HG03139 (cell line): ENCODE data around the gene HES3.
"Not testable (repeated sequence)": the region's sequence is repeated elsewhere in the genome, so short reads cannot be mapped to it uniquely, and the experiment has no call there.

Experiments used
- ATAC-seq: cut with Tn5 transposase; IDR thresholded peaks from one replicate; pipeline ENCODE4 v1.9.1; 2021; ENCODE audit not compliant: unreplicated experiment

HES3 gene

DNA sequence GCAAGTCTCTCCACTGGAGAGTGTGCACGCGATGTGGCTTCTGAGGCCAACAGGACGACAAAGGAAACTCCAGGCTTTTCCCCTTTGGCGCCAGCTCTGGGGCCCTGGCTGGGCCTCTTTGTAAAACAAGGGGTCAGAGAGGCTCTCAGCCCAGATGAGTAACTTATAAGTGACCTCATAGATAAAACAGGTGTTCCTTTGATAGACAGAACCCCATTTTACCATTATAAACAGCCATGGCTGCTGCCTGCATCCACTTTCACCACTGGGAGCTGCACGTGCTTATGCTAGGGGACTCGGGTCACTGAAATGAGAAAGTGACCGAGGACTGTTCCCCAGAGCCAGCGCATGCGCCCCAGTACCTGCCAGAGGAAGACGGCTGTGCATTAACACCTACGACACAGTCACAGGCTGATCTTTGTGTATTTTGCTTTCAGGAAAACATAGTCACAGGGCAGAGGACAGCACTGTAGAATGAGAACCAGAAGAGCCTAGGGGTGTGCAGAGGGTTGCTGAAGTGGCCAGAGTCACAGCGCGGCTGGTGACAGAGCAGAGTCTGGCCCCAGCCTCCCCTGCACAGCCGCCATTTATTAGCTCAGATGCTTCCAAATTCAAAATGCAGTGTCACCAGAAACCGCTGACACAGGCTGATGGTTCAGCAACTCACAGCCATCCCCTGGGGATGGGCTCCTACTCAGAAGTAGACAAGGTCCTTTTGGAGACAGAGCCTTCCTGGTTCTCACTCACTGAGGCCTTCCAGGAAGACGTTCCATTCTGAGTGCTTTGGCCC lies 25.4 kb upstream of the HES3 start:
- no peak for ATAC-seq

DNA sequence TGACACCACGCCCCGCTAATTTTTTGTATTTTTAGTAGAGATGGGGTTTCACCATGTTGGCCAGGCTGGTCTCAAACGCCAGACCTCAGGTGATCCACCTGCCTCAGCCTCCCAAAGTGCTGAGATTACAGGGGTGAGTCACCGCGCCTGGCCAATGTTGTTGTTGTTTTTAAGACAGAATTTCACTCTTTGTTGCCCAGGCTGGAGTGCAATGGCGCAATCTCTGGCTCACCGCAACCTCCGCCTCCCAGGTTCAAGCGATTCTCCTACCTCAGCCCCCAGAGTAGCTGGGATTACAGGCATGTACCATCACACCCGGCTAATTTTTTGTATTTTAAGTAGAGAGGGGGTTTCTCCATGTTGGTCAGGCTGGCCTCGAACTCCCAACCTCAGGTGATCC lies 24.3 kb upstream of the HES3 start:
- ATAC-seq: not testable (repeated sequence)

GRCh38 chr1:6220236-6220635 lies 23.7 kb upstream of the HES3 start:
- ATAC-seq: no peak

GRCh38 chr1:6221210-6221784 lies 22.7 kb upstream of the HES3 start:
- ATAC-seq: no peak

GRCh38 chr1:6222636-6223035 lies 21.3 kb upstream of the HES3 start:
- no peak for ATAC-seq

DNA sequence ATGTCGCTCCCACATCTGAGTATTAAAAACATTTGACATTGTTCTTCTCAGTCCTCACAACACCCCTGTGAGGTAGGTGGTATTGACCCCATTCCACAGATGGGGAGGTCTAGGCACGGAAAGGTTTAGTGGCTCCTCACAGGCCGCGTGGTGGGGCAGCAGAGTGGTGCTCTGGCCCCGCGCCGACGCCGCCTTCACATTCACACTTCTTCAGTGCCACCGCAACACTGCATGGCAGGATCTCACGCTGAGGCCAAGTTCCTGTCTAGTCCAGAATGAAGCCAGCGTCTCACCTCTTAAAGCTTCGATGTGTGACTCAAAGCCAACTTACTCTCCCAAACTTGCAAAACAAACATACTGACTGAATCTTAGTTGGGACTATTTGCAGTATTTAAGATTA lies 20.4 kb upstream of the HES3 start:
- no peak for ATAC-seq

- no peak for ATAC-seq
These were observed 19.3 kb upstream of the HES3 start for GRCh38 chr1:6224718-6225117.

GRCh38 chr1:6225651-6226050 lies 18.3 kb upstream of the HES3 start:
- ATAC-seq: no peak

DNA sequence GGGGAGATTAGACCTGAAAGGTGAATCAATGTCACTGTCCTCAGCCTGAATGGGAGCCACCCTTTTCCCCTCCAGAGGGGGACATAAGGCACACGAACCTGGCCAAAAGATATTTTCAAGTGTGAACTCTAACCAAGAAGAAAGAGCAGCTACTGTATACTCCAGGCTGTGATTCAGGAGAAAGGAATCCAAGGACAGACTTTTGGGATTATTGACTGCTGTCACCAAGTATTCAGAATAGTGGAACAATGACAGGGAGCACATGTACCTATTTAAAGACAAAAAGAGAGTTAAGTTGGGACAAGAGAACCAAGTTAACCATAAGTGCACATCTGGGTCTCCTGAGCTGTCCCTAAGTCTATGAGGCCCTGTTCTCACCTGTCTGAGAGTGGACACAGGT lies 10.6 kb upstream of the HES3 start:
- ATAC-seq: no peak

DNA sequence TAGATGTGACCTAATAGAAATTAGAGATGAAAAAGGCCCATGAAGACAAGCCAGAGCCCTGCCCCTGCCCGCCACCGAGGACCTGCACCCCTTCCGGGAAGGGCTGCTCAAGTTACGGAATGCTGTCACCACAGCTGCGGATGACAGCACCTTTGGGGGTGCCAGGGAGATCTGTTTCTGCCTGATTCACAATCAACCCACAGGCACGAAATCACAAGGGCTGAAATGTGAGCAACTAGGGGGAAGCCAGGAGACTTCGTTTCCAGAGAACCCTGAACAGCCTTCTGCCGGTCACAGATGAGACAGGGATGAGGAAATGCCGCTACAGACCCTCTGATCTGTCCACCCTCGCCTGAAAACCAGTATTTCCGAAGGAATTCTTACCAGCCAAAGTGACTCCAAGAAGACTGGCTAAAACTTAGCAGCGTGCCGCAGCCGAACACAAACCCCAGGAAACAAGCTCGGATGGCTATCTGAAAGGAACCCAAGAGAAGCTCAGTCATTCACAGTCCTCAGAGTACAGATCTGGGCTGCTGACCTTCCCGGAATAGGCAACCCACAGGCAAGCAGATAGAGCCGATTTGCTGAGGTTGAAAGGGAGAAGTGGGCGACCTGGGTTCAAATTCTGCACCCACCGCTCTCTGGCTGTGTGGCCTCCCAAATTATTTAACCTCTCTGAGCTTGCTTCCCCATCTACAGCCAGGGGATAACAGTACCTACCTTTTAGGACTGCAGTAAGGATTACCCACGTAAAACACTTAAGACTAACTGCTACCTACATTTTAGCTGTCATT lies 9.3 kb upstream of the HES3 start:
- no peak for ATAC-seq

DNA sequence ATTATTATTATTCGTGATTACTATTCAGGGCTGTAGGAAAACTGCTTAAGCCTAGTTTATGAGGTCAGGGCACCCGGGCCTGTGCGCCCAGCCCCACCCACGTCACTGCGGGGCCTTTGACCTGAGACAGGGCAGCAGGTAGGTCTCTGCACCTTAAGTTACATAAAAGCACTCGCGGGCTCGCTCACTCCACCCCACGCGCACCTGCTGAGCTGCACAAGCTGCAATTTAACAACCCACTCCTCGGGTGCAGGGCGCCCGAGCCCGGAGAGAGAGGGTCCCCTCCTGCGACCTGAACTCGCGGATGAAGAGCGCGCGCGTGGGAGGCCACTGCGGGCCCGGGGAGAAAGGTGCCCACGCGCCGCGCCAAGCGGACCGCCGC lies 8.7 kb upstream of the HES3 start:
- ATAC-seq: peak; percentile 8

DNA sequence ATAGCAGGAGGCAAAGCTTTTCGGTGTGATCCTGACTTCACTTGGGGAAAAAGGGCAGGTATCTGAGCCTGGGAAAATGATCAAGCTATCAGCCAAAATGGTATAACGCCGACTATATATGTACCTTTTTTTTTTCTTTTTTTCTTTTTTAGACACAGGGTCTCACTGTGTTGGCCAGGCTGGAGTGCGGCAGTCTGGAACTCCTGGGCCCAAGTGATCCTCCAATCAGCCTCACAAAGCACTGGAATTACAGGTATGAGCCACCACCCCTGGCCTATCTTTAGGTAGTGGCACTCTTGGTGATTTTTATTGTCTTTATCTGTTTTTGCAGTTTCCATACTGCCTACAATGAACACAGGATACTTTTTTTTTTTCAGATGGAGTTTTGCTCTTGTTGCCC lies 6.9 kb upstream of the HES3 start:
- ATAC-seq: no peak

DNA sequence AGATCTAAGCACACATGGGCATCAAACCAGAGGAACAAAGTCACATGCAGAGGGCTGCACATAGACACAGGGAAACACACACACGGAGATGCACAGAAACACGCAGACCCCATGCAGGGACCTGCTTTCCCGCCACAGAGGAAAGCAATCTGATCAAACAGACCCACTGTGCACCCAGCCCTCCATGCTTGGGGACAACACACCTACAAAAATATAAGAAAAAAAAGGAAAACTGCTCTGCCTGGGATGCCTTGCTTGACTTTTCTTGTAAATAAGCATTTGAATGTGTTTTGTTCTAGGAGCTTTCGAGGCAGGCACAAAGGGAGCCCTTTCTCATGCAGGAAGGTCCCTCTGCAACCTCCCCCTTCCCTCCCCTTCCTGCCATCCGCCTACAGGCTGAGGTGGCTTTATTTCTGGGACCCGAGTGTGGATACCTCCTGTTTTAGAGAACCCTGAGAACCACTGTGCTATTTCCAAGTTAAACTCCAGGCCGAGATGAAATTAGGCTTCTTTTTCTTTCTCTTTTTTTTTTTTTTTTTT lies 4.7 kb upstream of the HES3 start:
- no peak for ATAC-seq

- ATAC-seq: no peak
These were observed 3.8 kb upstream of the HES3 start for GRCh38 chr1:6239950-6240768.

GRCh38 chr1:6241107-6241886 lies 2.7 kb upstream of the HES3 start:
- no peak for ATAC-seq

DNA sequence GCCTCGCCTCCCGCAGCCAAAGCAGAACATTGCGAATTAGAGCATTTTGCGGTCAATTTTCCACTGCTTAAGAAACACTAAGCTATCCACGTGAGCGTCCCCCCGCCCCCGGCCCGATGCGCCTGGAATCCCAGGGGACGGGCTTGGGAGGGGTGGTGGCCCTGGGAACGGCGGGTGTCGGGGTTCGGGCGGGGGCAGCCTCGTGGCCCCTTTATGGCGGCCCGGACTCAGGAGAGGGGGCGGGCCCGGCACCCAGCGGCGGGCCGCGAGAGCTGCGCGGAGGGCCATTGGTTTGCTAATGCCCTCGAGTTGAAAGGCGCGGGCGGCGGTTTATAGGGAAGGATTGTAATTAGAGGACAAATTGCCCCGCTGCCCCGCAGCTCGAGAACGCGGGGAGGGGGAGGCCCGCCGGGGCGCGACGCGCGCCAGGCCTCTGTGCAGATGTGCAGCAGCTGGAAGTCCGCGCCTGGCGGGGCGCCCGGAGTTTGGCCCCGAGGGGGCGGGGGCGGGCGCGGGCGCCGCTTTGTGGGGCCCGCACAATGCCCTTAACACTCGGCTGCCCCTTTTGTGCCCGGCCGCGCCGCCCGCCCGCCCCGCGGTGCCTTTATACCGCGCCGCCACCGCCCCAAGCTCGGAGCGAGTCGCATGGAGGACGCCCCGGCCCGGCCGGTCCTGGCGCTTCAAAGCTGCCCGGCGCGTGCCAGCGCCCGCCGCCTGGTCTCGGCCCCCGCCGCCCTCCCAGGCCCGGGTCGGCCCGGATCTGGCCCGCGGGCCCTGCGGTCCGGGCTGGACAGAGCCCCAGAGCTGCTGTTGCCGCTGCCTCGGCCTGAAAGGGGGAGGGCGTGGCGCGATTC lies 1.9 kb upstream of the HES3 start:
- ATAC-seq: no peak

DNA sequence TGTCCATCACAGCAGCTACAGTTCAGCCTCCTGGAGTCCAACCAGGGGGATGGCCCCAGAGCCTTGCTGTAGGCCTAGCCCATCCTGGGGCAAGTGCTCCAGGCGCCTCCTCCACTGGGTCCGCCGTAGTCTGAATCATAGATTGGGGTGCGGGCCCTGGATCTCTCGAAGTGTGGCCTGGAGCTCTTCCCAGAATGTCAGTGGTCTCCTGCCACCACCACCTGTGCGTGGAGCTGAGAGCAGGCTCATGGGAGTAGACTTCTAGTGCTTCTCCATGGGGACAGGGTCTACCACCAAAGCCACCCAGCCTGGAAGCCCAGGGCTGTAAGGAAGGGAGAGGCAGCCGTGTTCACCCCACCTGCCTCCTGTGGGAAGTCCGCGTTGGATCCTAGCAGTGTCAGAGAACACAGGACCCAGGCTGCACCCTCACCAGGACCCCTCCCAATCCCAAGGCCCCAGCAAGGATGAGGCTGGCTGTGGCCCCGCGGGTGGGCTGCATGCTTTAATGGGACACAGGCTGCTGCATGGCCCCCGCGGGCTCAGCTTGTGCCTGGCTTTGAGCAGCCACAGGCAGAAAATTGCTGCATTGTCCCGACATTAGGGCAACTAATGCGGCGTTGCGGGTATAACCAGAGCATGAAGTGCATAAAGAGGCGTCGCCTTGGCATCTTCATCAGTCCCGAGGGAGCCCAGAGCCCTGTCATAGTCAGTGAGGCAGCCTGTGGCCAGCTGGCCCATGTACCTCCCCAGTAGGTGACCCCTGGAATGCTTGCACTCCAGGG lies 735 bp upstream of the HES3 start:
- no peak for ATAC-seq

- ATAC-seq: no peak
These were observed 546 bp downstream of the HES3 start for GRCh38 chr1:6244401-6245049.
